GM12878 (cell line): ENCODE measurements around the gene CRAMP1. TPM values are rescaled to one million over a fixed set of nuclear protein-coding genes. Genes with fewer than 3 reads are reported as not detected.

Experiments used
- ATAC-seq: fragments of 200-7000 bp; cut with Tn5 transposase; 3 replicates; pipeline ENCODE4 v1.9.1; 2020; ENCODE audit warnings: mild to moderate bottlenecking, moderate library complexity
- BruUV-seq: library from RNA; stranded (reverse); fragments of 400-500 nt; replicated peaks from 2 replicates; lab custom pipeline; 2021; lab: Mats Ljungman, UMichigan
- CTCF ChIA-PET: fragments of 300-600 bp; sonication (Branson Sonifier 250); formaldehyde crosslinking; extraction: SDS; loops from one replicate; lab custom pipeline; 2021; ENCODE audit warnings: inconsistent platforms; lab: Yijun Ruan, JAX
- POLR2A ChIA-PET: fragments of 350-600 bp; formaldehyde crosslinking; extraction: SDS; loops from one replicate; lab custom pipeline; 2021; ENCODE audit warnings: inconsistent platforms; lab: Charles Lee
- RAD21 ChIA-PET: fragments of 300-600 bp; sonication (Branson Sonifier 250); formaldehyde crosslinking; loops from one replicate; lab custom pipeline; 2023; ENCODE audit warnings: antibody characterized with exemption; ENCODE audit not compliant: unreplicated experiment; lab: Charles Lee
- SMC1A ChIA-PET: fragments of 300-600 bp; sonication (Branson Sonifier 250); formaldehyde crosslinking; loops from one replicate; lab custom pipeline; 2023; ENCODE audit not compliant: unreplicated experiment, uncharacterized antibody; lab: Charles Lee
- DNase-seq: peaks from one replicate; pipeline ENCODE4 v3.0.0-alpha.2; 2011; ENCODE audit warnings: low read depth, low spot score
- FAIRE-seq: peaks from 3 replicates; lab custom pipeline; 2011; peaks lifted over from hg19 to GRCh38; lab: Jason Lieb, UNC
- H2AFZ ChIP-seq: 2 replicates; pipeline ENCODE4 v1.6.0; 2011; ENCODE audit warnings: low read depth, low read length, control low read depth; ENCODE audit not compliant: control insufficient read depth
- H3K27ac ChIP-seq: 2 replicates; pipeline ENCODE4 v1.5.1; 2011; ENCODE audit warnings: control low read depth; ENCODE audit not compliant: control insufficient read depth, insufficient read depth
- H3K27me3 ChIP-seq, 2 experiments: replicated peaks in 1 of 2; 2 replicates each; pipeline versions ENCODE4 v1.6.0 to v1.6.1; 2011; ENCODE audit warnings: low read length in 1 of 2; ENCODE audit not compliant: control insufficient read depth in 2 of 2, insufficient read depth in 2 of 2
- H3K36me3 ChIP-seq, 2 experiments: 2 replicates each; pipeline ENCODE4 v1.5.1; 2011; ENCODE audit warnings: low read length in 1 of 2; ENCODE audit not compliant: control insufficient read depth in 2 of 2, insufficient read depth in 2 of 2
- H3K4me1 ChIP-seq: 2 replicates; pipeline ENCODE4 v1.6.1; 2011; ENCODE audit warnings: mild to moderate bottlenecking, low read length, moderate library complexity, mixed read lengths; ENCODE audit not compliant: control insufficient read depth, insufficient read depth
- H3K4me2 ChIP-seq: 2 replicates; pipeline ENCODE4 v1.6.0; 2011; ENCODE audit warnings: control low read depth; ENCODE audit not compliant: control insufficient read depth, insufficient read depth
- H3K4me3 ChIP-seq: fragments of 200-600 bp; sonication (generic); 2 replicates; pipeline ENCODE4 v1.5.1; 2016
- H3K79me2 ChIP-seq: 2 replicates; pipeline ENCODE4 v1.6.0; 2011; ENCODE audit warnings: low read length; ENCODE audit not compliant: control insufficient read depth, insufficient read depth
- H3K9ac ChIP-seq: 2 replicates; pipeline ENCODE4 v1.8.0; 2011; ENCODE audit warnings: low read length, control low read depth, mixed read lengths; ENCODE audit not compliant: control insufficient read depth, insufficient read depth
- H3K9me3 ChIP-seq: replicated peaks from 3 replicates; pipeline ENCODE4 v1.5.1; 2011; ENCODE audit warnings: mild to moderate bottlenecking, low read length; ENCODE audit not compliant: control insufficient read depth, insufficient read depth
- H4K20me1 ChIP-seq: 2 replicates; pipeline ENCODE4 v1.6.0; 2011; ENCODE audit not compliant: control insufficient read depth, insufficient read depth
- BHLHE40 ChIP-seq, 2 experiments: fragments of 450-650 bp in 1 of 2; IDR thresholded peaks; 2 replicates each; pipeline ENCODE4 v1.6.1; 2011 to 2017; ENCODE audit warnings: low read depth in 2 of 2, borderline replicate concordance in 1 of 2, improper control_type of control experiment in 1 of 2, low read length in 1 of 2, mild to moderate bottlenecking in 1 of 2
- CHD1 ChIP-seq: IDR thresholded peaks from 2 replicates; pipeline ENCODE4 v1.6.1; 2012; ENCODE audit warnings: low read depth, low read length, improper control_type of control experiment
- EP300 ChIP-seq, 2 experiments: fragments of 150-350 bp in 1 of 2; IDR thresholded peaks; 2 replicates each; pipeline ENCODE4 v1.6.1; 2011 to 2012; ENCODE audit warnings: low read depth in 2 of 2, low read length in 2 of 2, borderline replicate concordance in 1 of 2, improper control_type of control experiment in 1 of 2, inconsistent platforms in 1 of 2; ENCODE audit not compliant: control insufficient read depth in 1 of 2
- GATAD2B ChIP-seq: fragments of 450-650 bp; conservative IDR thresholded peaks from 2 replicates; pipeline ENCODE4 v1.6.1; 2017; ENCODE audit warnings: low read depth, mild to moderate bottlenecking, moderate library complexity
- MTA3 ChIP-seq: IDR thresholded peaks from 2 replicates; pipeline ENCODE4 v1.6.1; 2012; ENCODE audit warnings: low read length, inconsistent platforms, borderline replicate concordance
- MXI1 ChIP-seq: fragments of 150-350 bp; IDR thresholded peaks from 2 replicates; pipeline ENCODE4 v1.6.1; 2011; ENCODE audit warnings: low read depth, mild to moderate bottlenecking, inconsistent platforms, low read length, improper control_type of control experiment
- PAX5 ChIP-seq: IDR thresholded peaks from 2 replicates; pipeline ENCODE4 v1.6.1; 2011; ENCODE audit warnings: low read depth, low read length, borderline replicate concordance
- POU2F2 ChIP-seq: IDR thresholded peaks from 3 replicates; pipeline ENCODE4 v1.6.1; 2011; ENCODE audit warnings: low read depth, mild to moderate bottlenecking, low read length, borderline replicate concordance
- SP1 ChIP-seq: IDR thresholded peaks from one replicate; pipeline ENCODE4 v1.6.1; 2011; ENCODE audit warnings: low read depth, low read length
- WGBS: methylation state at CpG from one replicate; pipeline ENCODE4 v1.1.6; 2016; ENCODE audit warnings: low lambda C conversion rate; ENCODE audit not compliant: insufficient replicate concordance, insufficient coverage; ENCODE audit errors: missing lambda C conversion rate; 5-methylcytosine and 5-hydroxymethylcytosine counted together
- in situ Hi-C: fragments of 300-500 bp; cut with MboI; formaldehyde crosslinking; loops from 9 replicates; pipeline ENCODE4 v1.14.3; 2018; ENCODE audit warnings: mixed read lengths
- intact Hi-C: fragments of 100-400 bp; cut with micrococcal nuclease; formaldehyde crosslinking; loops from one replicate; pipeline ENCODE4 v1.14.2; 2022; ENCODE audit not compliant: unreplicated experiment
- polyA plus RNA-seq, 11 experiments: library from polyadenylated mRNA; depleted of rRNA in 4 of 11; unstranded in 6 of 11; stranded (reverse) in 5 of 11; fragments of >200 nt; fragmentation: Nextera tagmentation in 4 of 11; fragmentation: Illumina TruSeq in 1 of 11; extraction: Ambion mirVana in 4 of 11; extraction: Trizol in 1 of 11; gene quantifications; 1 replicate in 1 of 11; 2 replicates in 10 of 11; pipeline versions ENCODE4 v1.2.1 to v1.2.3, GENCODE V29; 2011 to 2016; ENCODE audit warnings: inconsistent platforms in 2 of 11, missing spikeins in 2 of 11, low read depth in 1 of 11
- total RNA-seq, 4 experiments: library from RNA; depleted of rRNA in 3 of 4; stranded (reverse); fragments of >200 nt in 3 of 4; fragmentation: Illumina TruSeq in 1 of 4; extraction: Trizol in 1 of 4; gene quantifications; 2 replicates each; pipeline versions ENCODE4 v1.2.1 to v1.2.3, GENCODE V29; 2013 to 2021
- TF ChIP-seq, protein P1 (sequence below): IDR thresholded peaks from 2 replicates; pipeline ENCODE4 v1.6.1; 2012; ENCODE audit warnings: low read depth, low read length, improper control_type of control experiment
- TF ChIP-seq, protein P2 (sequence below): fragments of 150-350 bp; IDR thresholded peaks from 2 replicates; pipeline ENCODE4 v1.6.1; 2016; ENCODE audit warnings: low read depth, low read length
- TF ChIP-seq, protein P3 (sequence below): IDR thresholded peaks from 2 replicates; pipeline ENCODE4 v1.6.1; 2011; ENCODE audit warnings: borderline replicate concordance, low read depth, mild to moderate bottlenecking, moderate library complexity, low read length; ENCODE audit not compliant: insufficient read depth, poor library complexity, severe bottlenecking

CRAMP1 gene
- total and polyA plus RNA-seq, 10 of the 15 experiments (the other 5 are each of a cell fraction or from before 2014, with no cell fraction given) = 0.37 to 9.8 (median 3.9) TPM

DNA sequence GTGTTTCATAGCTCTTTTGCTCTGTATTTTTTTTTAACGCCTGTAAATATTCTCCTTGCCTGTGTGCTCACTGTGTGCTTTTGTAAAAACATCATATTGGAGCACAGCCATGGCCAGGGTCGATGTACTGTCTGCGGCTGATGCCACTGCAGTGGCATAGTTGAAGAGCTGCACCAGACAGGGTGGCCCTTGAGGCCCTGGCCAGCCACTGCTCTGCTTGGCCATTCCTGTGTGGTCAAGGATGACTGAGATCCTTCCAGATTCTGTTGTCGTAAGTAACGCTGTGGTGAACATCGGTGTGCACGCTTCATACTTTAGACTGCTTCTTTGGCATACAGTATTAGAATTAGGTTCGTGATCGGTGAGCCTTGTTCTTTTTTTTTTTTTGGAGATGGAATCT, 14.6 kb downstream of the CRAMP1 start:
- H3K36me3 ChIP-seq = peaks cover 4 to 10% of the 10 kb centered on the region in 2 experiments; a peak in 2 of 4 replicates
- H3K9ac ChIP-seq = no peak overlapping the region
- intact Hi-C loops = no loop called here
- no peak overlapping the region for H3K4me2 ChIP-seq
- ATAC-seq = no peak
- FAIRE-seq = no peak
- no peak overlapping the region for H3K27ac ChIP-seq
- RAD21 ChIA-PET = no interaction called here
- SMC1A ChIA-PET = no interaction called here
- H3K9me3 ChIP-seq = no peaks in the 10 kb centered on the region
- CTCF ChIA-PET = no interaction called here
- POLR2A ChIA-PET = no interaction called here
- TF ChIP-seq POU2F2 (no peak), PAX5 (no peak), EP300 (IDR thresholded peaks at IDR 0.05; ENCODE audit: borderline replicate concordance in 1 of 2, control insufficient read depth in 1 of 2, low read depth in 2 of 2, low read length in 2 of 2) (no peak), SP1 (no peak), CHD1 (no peak), MXI1 (no peak), MTA3 (no peak), BHLHE40 (IDR thresholded peaks at IDR 0.05; ENCODE audit: borderline replicate concordance in 1 of 2, low read depth in 2 of 2, low read length in 1 of 2) (no peak), GATAD2B (no peak)
- TF ChIP-seq, protein P1, sequence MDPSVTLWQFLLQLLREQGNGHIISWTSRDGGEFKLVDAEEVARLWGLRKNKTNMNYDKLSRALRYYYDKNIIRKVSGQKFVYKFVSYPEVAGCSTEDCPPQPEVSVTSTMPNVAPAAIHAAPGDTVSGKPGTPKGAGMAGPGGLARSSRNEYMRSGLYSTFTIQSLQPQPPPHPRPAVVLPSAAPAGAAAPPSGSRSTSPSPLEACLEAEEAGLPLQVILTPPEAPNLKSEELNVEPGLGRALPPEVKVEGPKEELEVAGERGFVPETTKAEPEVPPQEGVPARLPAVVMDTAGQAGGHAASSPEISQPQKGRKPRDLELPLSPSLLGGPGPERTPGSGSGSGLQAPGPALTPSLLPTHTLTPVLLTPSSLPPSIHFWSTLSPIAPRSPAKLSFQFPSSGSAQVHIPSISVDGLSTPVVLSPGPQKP = no peak
- TF ChIP-seq, protein P2, sequence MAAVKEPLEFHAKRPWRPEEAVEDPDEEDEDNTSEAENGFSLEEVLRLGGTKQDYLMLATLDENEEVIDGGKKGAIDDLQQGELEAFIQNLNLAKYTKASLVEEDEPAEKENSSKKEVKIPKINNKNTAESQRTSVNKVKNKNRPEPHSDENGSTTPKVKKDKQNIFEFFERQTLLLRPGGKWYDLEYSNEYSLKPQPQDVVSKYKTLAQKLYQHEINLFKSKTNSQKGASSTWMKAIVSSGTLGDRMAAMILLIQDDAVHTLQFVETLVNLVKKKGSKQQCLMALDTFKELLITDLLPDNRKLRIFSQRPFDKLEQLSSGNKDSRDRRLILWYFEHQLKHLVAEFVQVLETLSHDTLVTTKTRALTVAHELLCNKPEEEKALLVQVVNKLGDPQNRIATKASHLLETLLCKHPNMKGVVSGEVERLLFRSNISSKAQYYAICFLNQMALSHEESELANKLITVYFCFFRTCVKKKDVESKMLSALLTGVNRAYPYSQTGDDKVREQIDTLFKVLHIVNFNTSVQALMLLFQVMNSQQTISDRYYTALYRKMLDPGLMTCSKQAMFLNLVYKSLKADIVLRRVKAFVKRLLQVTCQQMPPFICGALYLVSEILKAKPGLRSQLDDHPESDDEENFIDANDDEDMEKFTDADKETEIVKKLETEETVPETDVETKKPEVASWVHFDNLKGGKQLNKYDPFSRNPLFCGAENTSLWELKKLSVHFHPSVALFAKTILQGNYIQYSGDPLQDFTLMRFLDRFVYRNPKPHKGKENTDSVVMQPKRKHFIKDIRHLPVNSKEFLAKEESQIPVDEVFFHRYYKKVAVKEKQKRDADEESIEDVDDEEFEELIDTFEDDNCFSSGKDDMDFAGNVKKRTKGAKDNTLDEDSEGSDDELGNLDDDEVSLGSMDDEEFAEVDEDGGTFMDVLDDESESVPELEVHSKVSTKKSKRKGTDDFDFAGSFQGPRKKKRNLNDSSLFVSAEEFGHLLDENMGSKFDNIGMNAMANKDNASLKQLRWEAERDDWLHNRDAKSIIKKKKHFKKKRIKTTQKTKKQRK = no peak
- TF ChIP-seq, protein P3, sequence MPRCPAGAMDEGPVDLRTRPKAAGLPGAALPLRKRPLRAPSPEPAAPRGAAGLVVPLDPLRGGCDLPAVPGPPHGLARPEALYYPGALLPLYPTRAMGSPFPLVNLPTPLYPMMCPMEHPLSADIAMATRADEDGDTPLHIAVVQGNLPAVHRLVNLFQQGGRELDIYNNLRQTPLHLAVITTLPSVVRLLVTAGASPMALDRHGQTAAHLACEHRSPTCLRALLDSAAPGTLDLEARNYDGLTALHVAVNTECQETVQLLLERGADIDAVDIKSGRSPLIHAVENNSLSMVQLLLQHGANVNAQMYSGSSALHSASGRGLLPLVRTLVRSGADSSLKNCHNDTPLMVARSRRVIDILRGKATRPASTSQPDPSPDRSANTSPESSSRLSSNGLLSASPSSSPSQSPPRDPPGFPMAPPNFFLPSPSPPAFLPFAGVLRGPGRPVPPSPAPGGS = no peak
- H4K20me1 ChIP-seq = no peaks in the 10 kb centered on the region; the same call in 1 of the 2 replicates
- BruUV-seq = no TSS peak
- H3K4me3 ChIP-seq = no peak overlapping the region
- H3K79me2 ChIP-seq = no peaks in the 10 kb centered on the region
- peaks cover 7% of the 10 kb centered on the region for H3K4me1 ChIP-seq
- H3K27me3 ChIP-seq = no peaks in the 10 kb centered on the region
- WGBS = 97% methylated on average over 9 of the region's 9 CpGs
- H2AFZ ChIP-seq = no peak overlapping the region
- in situ Hi-C loops = no loop called here
- no peak for DNase-seq
